Activated T-cell treated with anti-CD3 and anti-CD28 coated beads, Interleukin-2, amount 50 U/mL, for 1 hour (primary cell): ENCODE data around the gene STARD3.

Experiments
- DNase-seq: peaks from one replicate; pipeline ENCODE4 v3.0.0-alpha.2; 2020

The STARD3 gene

DNA sequence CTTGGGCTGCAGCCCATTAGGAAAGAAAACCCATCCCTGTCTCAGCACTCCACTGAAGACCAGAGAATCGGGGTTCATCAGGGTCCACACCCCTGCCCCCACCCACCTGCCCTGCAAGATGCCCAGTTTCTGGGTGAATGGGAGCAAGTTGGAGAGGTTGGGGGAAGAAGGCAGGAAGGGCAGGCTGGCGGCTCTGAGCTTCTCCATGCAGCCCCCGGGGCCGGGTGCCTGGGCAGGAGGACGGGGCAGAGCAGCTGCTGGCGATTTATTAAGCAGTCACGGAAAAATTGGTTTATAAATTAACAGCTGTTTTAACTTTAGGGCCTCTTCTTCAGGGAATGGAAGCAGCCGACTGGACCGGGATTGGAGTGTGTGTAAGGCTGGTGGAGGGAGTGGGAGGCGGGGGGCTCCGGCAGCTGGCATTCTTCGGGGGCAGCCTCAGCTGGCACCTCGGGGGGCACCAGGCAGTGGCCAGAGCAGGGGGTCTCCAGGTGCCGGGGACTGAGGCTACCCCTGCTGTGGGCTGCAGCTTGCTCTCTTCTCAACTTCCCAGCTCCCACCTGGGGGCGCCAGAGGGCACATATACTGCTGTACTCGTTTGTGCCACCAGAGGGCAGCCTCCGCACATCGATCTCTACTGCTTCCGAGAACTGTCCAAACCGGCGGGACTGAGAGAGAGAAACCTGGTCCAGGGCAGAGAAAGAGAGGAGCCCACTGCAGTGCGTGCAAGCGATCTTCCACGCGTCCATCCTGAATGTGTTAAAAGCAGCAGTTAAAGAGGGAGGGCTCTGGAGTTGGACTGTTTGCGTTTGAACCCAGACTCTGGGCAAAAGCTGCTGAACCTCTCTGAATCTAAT lies 15.2 kb upstream of the STARD3 start:
- peak; percentile 97 for DNase-seq

GRCh38 chr17:39622380-39623006 lies 14.5 kb upstream of the STARD3 start:
- DNase-seq: no peak

GRCh38 chr17:39623356-39623950 lies 13.5 kb upstream of the STARD3 start:
- peak; percentile 89 for DNase-seq

DNA sequence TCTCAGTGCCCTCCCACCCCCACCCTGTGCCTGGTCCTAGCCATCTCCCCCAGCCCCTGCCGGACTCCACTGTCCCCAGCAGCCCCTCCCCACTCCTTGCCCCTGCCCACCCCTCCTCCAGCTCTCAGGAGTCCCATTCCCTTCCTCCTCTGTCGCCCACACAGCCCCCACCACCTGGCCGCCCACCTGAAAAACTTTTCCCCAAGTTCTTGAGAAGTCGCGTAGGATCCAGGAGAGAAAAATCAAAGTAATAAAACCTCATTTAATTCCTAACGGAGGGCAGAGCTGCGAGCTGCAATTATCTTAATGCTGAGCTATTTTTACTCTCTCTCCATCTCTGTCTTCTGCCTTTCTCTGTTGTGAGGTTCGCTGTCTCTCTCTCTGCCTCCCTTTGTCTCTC lies 12.6 kb upstream of the STARD3 start:
- DNase-seq: no peak

- no peak for DNase-seq
These were observed 11.7 kb upstream of the STARD3 start for GRCh38 chr17:39625198-39625785.

GRCh38 chr17:39626171-39627046 lies 10.5 kb upstream of the STARD3 start, which contains the start of gene PPP1R1B:
TSS of gene PPP1R1B (plus strand) at chr17:39626952. CDS start at chr17:39627393, 441 bp downstream.
- DNase-seq: no peak

- DNase-seq: no peak
These were observed 9.8 kb upstream of the STARD3 start for GRCh38 chr17:39627047-39627711.

DNA sequence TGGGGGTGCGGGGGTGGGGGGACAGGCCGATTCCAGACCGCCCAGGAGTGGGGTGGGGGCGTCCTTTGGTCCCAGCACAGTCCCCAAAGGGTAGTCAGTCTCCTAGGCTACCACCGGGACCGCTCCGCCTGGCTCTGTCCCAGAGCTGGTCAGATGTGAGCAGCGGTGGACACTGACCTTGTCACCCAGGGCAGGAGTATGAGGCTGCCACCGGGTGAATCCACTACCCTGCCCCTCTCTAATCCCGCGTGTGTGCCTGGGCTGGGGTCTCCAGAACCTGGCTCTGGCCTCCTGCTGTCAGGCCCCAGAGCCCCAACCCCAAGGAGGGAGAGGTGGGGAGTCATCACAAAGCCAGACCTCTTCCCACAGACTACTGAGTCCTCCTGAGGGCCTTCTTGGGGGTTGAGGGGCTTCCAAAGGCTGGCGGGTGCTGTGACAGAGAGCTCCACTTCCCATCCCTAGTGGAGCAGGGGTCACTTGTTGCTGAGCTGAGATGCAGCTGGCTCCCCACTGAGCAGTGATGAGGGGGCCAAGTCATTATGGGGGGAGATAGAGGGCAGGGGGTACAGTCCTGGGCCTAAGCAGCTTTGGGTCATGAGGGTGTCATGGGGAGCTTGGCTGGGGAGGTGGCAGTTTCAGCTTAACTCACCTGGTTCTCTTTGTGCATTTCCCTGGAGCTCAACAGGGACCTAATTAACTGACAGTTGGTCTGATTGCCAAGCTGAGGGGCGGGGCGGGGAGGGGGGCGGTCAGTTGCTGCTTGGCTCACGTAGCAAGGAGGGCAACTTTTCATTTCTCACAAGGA lies 9.0 kb upstream of the STARD3 start:
- no peak for DNase-seq

DNA sequence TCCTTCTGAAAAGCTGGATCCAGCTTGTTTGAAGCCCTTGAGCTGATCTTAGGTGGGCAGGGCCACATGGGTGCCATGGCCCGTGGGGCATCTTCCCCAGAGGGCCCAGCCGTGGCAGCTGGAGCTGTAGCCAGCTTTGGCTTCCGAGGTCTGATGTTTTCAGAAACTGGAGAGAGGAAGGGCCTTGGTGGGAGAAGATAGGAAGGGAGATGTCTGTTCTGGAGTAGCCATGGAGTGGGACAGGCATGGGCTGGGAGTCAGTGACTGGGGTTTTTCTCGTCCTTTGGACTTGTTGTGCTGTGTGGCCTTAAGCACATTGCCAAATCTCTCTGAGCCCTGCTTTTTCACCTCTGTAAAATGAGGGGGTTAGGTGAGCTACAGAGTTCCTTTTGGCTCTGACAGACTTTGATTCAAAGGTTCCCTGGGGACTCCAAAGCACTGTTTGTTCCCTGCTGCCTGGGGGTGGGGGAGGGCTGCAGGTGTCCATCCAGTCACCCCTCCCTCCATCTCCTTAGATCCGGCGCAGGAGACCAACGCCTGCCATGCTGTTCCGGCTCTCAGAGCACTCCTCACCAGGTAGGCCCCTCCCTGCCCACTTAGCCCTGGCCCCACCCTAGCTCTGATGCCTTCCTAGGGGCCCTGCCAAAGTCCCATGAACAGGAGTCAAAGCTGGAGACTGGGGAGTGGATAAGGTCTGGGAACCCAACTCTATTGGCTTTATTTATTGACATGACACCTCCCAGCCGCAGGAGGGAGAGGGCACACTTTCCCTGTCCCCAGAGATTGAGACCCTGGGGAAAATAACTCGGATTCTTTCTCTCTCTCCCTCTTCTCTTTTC lies 8.1 kb upstream of the STARD3 start:
- DNase-seq: no peak

DNA sequence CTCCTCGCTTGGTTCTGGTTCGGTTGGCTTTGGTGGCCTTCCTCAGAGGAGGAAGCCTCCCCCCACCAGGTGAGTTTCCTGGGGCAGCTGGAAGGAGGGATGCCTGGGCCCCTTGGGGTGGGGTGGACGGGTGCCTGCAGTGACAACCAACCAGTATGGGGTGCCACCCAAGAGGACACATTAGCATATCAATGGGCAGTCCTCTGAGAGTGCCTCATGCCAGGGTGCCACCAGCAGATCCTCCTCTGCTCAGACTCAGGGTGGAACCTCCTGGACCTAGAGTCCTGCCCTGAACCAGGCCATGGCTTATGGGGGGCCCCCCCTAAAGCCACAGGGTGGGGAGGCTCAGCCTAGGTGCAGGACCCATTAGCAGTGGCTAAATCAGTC lies 7.5 kb upstream of the STARD3 start:
- DNase-seq: no peak

GRCh38 chr17:39629898-39630297 lies 7.0 kb upstream of the STARD3 start:
- no peak for DNase-seq

GRCh38 chr17:39631403-39631802 lies 5.5 kb upstream of the STARD3 start:
- DNase-seq: no peak

GRCh38 chr17:39632153-39632941 lies 4.6 kb upstream of the STARD3 start:
- DNase-seq: no peak

- no peak for DNase-seq
These were observed 3.3 kb upstream of the STARD3 start for GRCh38 chr17:39633570-39634183.

DNA sequence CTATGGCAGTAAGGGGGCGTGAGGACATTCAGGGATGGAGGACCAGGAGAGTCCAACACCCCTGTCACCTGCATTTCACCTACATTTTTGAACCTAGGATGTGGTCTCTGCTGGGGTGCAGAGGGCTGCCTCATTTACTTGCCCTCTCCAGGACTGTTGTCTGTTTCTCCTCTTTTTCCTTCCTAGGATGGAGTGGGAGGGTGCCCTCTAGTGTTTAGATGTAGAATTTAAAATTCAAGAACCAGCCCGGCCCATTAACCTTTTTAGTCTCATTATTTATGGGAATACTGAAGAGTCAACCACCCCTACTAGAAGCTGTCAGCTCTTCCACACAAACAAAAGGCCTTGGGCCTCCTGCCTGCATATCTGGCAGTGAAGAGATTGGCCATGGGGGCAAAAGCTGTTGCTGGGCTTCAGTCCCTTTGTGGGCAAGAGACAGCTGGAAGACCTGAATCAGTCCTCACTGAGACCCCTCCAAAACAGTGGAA lies 2.5 kb upstream of the STARD3 start:
- peak; percentile 41 for DNase-seq

GRCh38 chr17:39635614-39636176 lies 1.2 kb upstream of the STARD3 start:
- DNase-seq: no peak

GRCh38 chr17:39636587-39636926 lies 387 bp upstream of the STARD3 start:
- no peak for DNase-seq

DNA sequence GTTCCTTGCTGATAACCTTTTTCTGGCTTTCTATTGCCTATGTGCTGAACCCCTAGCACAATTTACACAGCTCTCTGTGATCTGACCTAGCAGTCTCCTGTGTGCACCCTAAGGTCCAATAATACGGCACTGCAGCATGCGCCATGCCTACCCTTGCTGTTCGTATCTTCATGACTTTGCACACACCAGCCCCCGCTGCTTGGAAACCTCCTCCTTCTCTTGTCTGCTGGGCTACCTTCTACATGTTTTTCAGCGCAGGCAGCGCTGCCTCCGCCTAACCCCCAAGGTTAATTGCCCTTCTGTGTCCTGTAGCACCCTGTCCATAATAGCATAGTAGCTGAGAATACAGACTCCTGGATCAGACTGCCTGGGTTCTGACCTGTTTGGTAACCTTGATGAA lies 1.4 kb downstream of the STARD3 start:
- DNase-seq: no peak
